Thyroid gland (tissue), 4 donors: Measurements from ENCODE around the gene MEX3B. TPM values are rescaled to one million over a fixed set of nuclear protein-coding genes. Genes with fewer than 3 reads are reported as not detected.
A peak's percentile ranks its signal among the peaks of the same experiment; 100 is the strongest.

Experiments used
- DNase-seq, 2 donors: peaks; one replicate each; pipeline ENCODE4 v3.0.0-alpha.2; 2019
- H3K27ac ChIP-seq, 3 donors: fragments of 200-600 bp; sonication (generic); 1 replicate in 2 of 3; 2 replicates in 1 of 3; pipeline ENCODE4 v1.5.1; 2016 to 2019; ENCODE audit warnings: mild to moderate bottlenecking in 1 of 3, moderate library complexity in 1 of 3
- H3K27me3 ChIP-seq: fragments of 200-600 bp; sonication (generic); one replicate; pipeline ENCODE4 v1.5.1; 2019
- H3K36me3 ChIP-seq, 2 donors: fragments of 200-600 bp; sonication (generic); one replicate each; pipeline ENCODE4 v1.5.1; 2016 to 2019
- H3K4me1 ChIP-seq, 2 donors: fragments of 200-600 bp; sonication (generic); one replicate each; pipeline ENCODE4 v1.5.1; 2017 to 2019
- H3K4me3 ChIP-seq, 3 donors: fragments of 200-600 bp; sonication (generic); replicated peaks in 1 of 3; 1 replicate in 2 of 3; 2 replicates in 1 of 3; pipeline ENCODE4 v1.5.1; 2016; ENCODE audit warnings: mild to moderate bottlenecking in 1 of 3
- H3K9me3 ChIP-seq: fragments of 200-600 bp; sonication (generic); one replicate; pipeline ENCODE4 v1.5.1; 2017
- CTCF ChIP-seq, 6 experiments: fragments of 200-600 bp in 3 of 6; fragments of 450-650 bp in 3 of 6; sonication (generic) in 3 of 6; IDR thresholded peaks; one replicate each; pipeline ENCODE4 v1.5.1; 2016 to 2019; ENCODE audit warnings: antibody characterized with exemption in 6 of 6, mild to moderate bottlenecking in 2 of 6, inconsistent platforms in 1 of 6, moderate library complexity in 1 of 6
- POLR2A ChIP-seq, 2 donors: fragments of 450-650 bp; IDR thresholded peaks; one replicate each; pipeline ENCODE4 v1.6.1; 2017; ENCODE audit warnings: antibody characterized with exemption in 2 of 2, mild to moderate bottlenecking in 2 of 2, moderate library complexity in 1 of 2
- WGBS, 2 donors: methylation state at CpG; one replicate each; pipeline ENCODE4 v1.1.5; 2017; 5-methylcytosine and 5-hydroxymethylcytosine counted together
- intact Hi-C: fragments of 100-400 bp; cut with DNase I; formaldehyde crosslinking; loops from one replicate; pipeline ENCODE4 v1.15.1; 2023
- total RNA-seq, 4 donors: library from RNA; depleted of rRNA; stranded (reverse); fragments of >200 nt; gene quantifications; one replicate each; pipeline ENCODE4 v1.2.3, GENCODE V29; 2016

MEX3B gene
- total RNA-seq, 4 donors from 2014 or later = 0.73 to 1.8 (median 1.1) TPM

DNA sequence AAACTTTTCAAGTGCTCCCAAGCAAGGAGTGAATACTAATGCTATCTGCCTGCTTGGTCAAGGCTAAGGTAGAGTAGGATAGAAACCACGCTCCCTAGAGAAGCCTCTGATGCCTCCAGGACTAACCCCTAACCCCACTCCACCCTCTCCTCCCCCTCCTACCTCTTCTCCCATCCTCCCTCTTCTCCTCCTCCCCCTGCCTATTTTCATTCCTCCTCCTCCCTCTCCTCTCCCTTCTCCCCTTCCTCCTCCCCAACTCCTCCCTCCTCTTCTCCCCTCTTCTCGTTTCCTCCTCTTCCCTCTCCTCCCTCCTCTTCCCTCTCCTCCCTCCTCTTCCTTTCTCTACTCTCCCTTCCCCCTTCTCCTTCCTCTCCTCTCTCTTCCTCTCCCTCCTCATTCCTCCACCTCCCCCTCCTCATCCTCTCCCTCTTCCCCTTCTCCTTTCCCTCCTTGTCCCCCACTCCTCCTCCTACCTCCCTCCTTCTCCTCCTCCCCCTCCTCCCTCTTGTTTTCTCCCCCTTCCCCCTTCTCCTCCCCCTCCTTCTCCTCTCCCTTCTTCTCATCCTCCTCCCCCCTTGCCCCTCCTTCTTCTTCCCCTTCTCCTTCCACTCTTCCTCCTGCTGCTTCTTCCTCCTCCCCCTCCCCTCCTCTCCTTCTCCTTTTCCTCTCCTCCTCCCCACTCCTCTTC, 12.8 kb upstream of the MEX3B start:
- Histone ChIP-seq H3K4me1 (no peaks in the 10 kb centered on the region), H3K9me3 (no peaks in the 10 kb centered on the region), H3K36me3 (no peaks in the 10 kb centered on the region), H3K27me3 (no peaks in the 10 kb centered on the region), H3K4me3 (no peak overlapping the region), H3K27ac (no peak overlapping the region)
- intact Hi-C loops = no loop called here
- no peak for DNase-seq
- TF ChIP-seq CTCF (IDR thresholded peaks at IDR 0.05) (no peak), POLR2A (IDR thresholded peaks at IDR 0.05) (no peak)
- 18 to 20% methylated on average over 2 of the region's 2 CpGs for WGBS, 2 donors

GRCh38 chr15:82058026-82058425, 12.2 kb upstream of the MEX3B start:
- 8 to 10% methylated on average over 10 to 13 of the region's 14 CpGs for WGBS, 2 donors
- no peak for DNase-seq
- Histone ChIP-seq H3K27ac (no peak overlapping the region), H3K4me1 (no peaks in the 10 kb centered on the region), H3K36me3 (no peaks in the 10 kb centered on the region), H3K27me3 (no peaks in the 10 kb centered on the region), H3K4me3 (no peak overlapping the region), H3K9me3 (no peaks in the 10 kb centered on the region)
- intact Hi-C loops = no loop called here
- TF ChIP-seq POLR2A (IDR thresholded peaks at IDR 0.05) = no peak
- TF ChIP-seq CTCF (IDR thresholded peaks at IDR 0.05) = no peak

GRCh38 chr15:82056958-82057823, 11.4 kb upstream of the MEX3B start:
- WGBS, 2 donors = 10 to 20% methylated on average over 7 of the region's 7 CpGs
- Histone ChIP-seq H3K27me3 (no peaks in the 10 kb centered on the region), H3K4me3 (no peak overlapping the region), H3K9me3 (no peaks in the 10 kb centered on the region), H3K36me3 (no peaks in the 10 kb centered on the region), H3K27ac (no peak overlapping the region), H3K4me1 (no peaks in the 10 kb centered on the region)
- TF ChIP-seq CTCF (IDR thresholded peaks at IDR 0.05) (no peak), POLR2A (IDR thresholded peaks at IDR 0.05) (no peak)
- peak in 1 of 2 donors; percentile 11 for DNase-seq
- intact Hi-C loops = no loop called here

GRCh38 chr15:82052751-82053150, 6.9 kb upstream of the MEX3B start:
- no peaks in the 10 kb centered on the region for H3K36me3 ChIP-seq
- no peaks in the 10 kb centered on the region for H3K27me3 ChIP-seq
- H3K4me3 ChIP-seq = no peak overlapping the region
- H3K27ac ChIP-seq = no peak overlapping the region
- intact Hi-C loops = no loop called here
- H3K9me3 ChIP-seq = no peaks in the 10 kb centered on the region
- peaks cover 0 to 4% of the 10 kb centered on the region in 2 donors for H3K4me1 ChIP-seq
- TF ChIP-seq POLR2A (IDR thresholded peaks at IDR 0.05) (no peak), CTCF (IDR thresholded peaks at IDR 0.05) (no peak)
- no peak for DNase-seq
- WGBS, 2 donors = 92 to 96% methylated on average over 12 of the region's 12 CpGs

- TF ChIP-seq CTCF (IDR thresholded peaks at IDR 0.05) (no peak), POLR2A (IDR thresholded peaks at IDR 0.05) (no peak)
- H3K4me3 ChIP-seq = no peak overlapping the region
- 56 to 60% methylated on average over 6 of the region's 6 CpGs for WGBS, 2 donors
- no peak overlapping the region for H3K27ac ChIP-seq
- intact Hi-C loops = no loop called here
- peaks cover 4 to 6% of the 10 kb centered on the region in 2 donors for H3K4me1 ChIP-seq
- DNase-seq = no peak
- no peaks in the 10 kb centered on the region for H3K9me3 ChIP-seq
- no peaks in the 10 kb centered on the region for H3K36me3 ChIP-seq
- H3K27me3 ChIP-seq = no peaks in the 10 kb centered on the region
These were observed 5.8 kb upstream of the MEX3B start for GRCh38 chr15:82051664-82052063.
